ENCODE results near the gene HOXD8. TPM values are rescaled to one million over a fixed set of nuclear protein-coding genes. Genes with fewer than 3 reads are reported as not detected.

HOXD8 gene
- total RNA-seq, 1 experiment from 2014 or later: not detected

- POLR2A ChIA-PET: no interaction called here
Measured at GRCh38 chr2:176149481-176149938, 20.0 kb downstream of the HOXD8 start.

GRCh38 chr2:176149939-176150583, 20.6 kb downstream of the HOXD8 start:
- H3K4me1 ChIP-seq (ENCODE audit: control insufficient read depth, insufficient read depth, low read length): no peaks in the 10 kb centered on the region
- ATAC-seq (no peak), DNase-seq (ENCODE audit: low read depth, low spot score) (no peak)
- intact Hi-C loops (cut with micrococcal nuclease; ENCODE audit: unreplicated experiment) (no loop called here), in situ Hi-C loops (cut with HindIII; ENCODE audit: low pct_unique_long_range_greater_than_20kb, low sequenced_read_pairs) (no loop called here)
- no peak overlapping the region for H3K4me3 ChIP-seq (ENCODE audit: low read depth in 2 of 2, low read length in 2 of 2)
- no peaks in the 10 kb centered on the region for H3K36me3 ChIP-seq (ENCODE audit: control insufficient read depth, insufficient read depth, low read length)
- TF ChIP-seq REST (IDR thresholded peaks at IDR 0.05; ENCODE audit: insufficient read depth in 1 of 2, low read depth in 2 of 2, low read length in 1 of 2): no peak
- TF ChIP-seq SIN3A (IDR thresholded peaks at IDR 0.05; ENCODE audit: borderline replicate concordance, insufficient read depth, low read depth, low read length): no peak
- no peak for TF ChIP-seq CTCF (IDR thresholded peaks at IDR 0.05)
- no peak for TF ChIP-seq POLR2AphosphoS5 (IDR thresholded peaks at IDR 0.05; ENCODE audit: low read depth, low read length)
- TF ChIP-seq TCF7L2 (IDR thresholded peaks at IDR 0.05; ENCODE audit: low read depth, low read length): no peak
- CTCF ChIA-PET: no interaction called here
- no peaks in the 10 kb centered on the region for H3K9me3 ChIP-seq (ENCODE audit: control insufficient read depth, insufficient read depth, low read depth, low read length)
- no TSS peak for BruUV-seq (replicated peaks)
- POLR2A ChIA-PET: no interaction called here
- no peak overlapping the region for H3K27ac ChIP-seq (ENCODE audit: low read length)
- peaks cover 2% of the 10 kb centered on the region; the same call in 1 of the 2 replicates for H3K27me3 ChIP-seq (ENCODE audit: control insufficient read depth, insufficient read depth, low read length)

More at GRCh38 chr2:176149481-176149938, 20.0 kb downstream of the HOXD8 start:
- Histone ChIP-seq H3K9me3 (ENCODE audit: control insufficient read depth, insufficient read depth, low read depth, low read length) (no peaks in the 10 kb centered on the region), H3K4me3 (ENCODE audit: low read depth in 2 of 2, low read length in 2 of 2) (no peak overlapping the region), H3K36me3 (ENCODE audit: control insufficient read depth, insufficient read depth, low read length) (no peaks in the 10 kb centered on the region), H3K4me1 (ENCODE audit: control insufficient read depth, insufficient read depth, low read length) (no peaks in the 10 kb centered on the region), H3K27ac (ENCODE audit: low read length) (no peak overlapping the region), H3K27me3 (ENCODE audit: control insufficient read depth, insufficient read depth, low read length) (no peaks in the 10 kb centered on the region)
- ATAC-seq (no peak), DNase-seq (ENCODE audit: low read depth, low spot score) (no peak)
- no peak for TF ChIP-seq CTCF (IDR thresholded peaks at IDR 0.05)
- TF ChIP-seq POLR2AphosphoS5 (IDR thresholded peaks at IDR 0.05; ENCODE audit: low read depth, low read length): no peak
- TF ChIP-seq REST (IDR thresholded peaks at IDR 0.05; ENCODE audit: insufficient read depth in 1 of 2, low read depth in 2 of 2, low read length in 1 of 2): no peak
- no peak for TF ChIP-seq TCF7L2 (IDR thresholded peaks at IDR 0.05; ENCODE audit: low read depth, low read length)
- TF ChIP-seq SIN3A (IDR thresholded peaks at IDR 0.05; ENCODE audit: borderline replicate concordance, insufficient read depth, low read depth, low read length): no peak
- intact Hi-C loops (cut with micrococcal nuclease; ENCODE audit: unreplicated experiment) (no loop called here), in situ Hi-C loops (cut with HindIII; ENCODE audit: low pct_unique_long_range_greater_than_20kb, low sequenced_read_pairs) (no loop called here)
- CTCF ChIA-PET: no interaction called here
- BruUV-seq (replicated peaks): no TSS peak
